Dedifferentiated amniotic fluid mesenchymal stem cell (primary cell): ENCODE data around the gene PLEKHA8.
"Not testable (repeated sequence)": the region's sequence is repeated elsewhere in the genome, so short reads cannot be mapped to it uniquely, and the experiment has no call there.

Experiments
- DNase-seq: peaks from one replicate; pipeline ENCODE4 v3.0.0-alpha.2; 2016; ENCODE audit errors: extremely low spot score

Gene PLEKHA8

GRCh38 chr7:30023524-30023923 is 4.7 kb upstream of the PLEKHA8 start:
- no peak for DNase-seq

- DNase-seq = peak; percentile 99
These were observed 1.8 kb upstream of the PLEKHA8 start, which contains the start of gene FKBP14 for GRCh38 chr7:30026229-30027064. Gene FKBP14, minus strand, starts transcription at chr7:30026702. Its CDS starts 194 bp downstream, at chr7:30026508.

DNA sequence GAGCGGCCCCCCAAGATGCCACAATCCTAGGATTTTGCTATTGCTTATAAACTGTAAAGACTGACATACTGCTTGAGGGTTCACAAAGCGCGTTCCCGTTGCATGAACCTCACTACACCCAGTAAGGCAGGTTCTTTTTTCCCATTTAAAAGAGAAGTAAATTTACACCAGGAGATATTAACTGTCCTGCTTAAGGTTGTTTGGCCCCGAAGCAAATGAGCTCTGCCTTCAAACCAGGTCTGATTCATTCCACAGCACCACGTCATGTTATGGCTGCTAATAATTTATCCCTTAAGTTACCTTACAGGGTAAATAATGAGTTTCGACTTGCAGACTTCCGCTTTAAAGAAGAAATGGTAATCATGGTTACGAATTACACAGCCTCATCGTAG is 1.2 kb upstream of the PLEKHA8 start:
- DNase-seq = peak; percentile 25

DNA sequence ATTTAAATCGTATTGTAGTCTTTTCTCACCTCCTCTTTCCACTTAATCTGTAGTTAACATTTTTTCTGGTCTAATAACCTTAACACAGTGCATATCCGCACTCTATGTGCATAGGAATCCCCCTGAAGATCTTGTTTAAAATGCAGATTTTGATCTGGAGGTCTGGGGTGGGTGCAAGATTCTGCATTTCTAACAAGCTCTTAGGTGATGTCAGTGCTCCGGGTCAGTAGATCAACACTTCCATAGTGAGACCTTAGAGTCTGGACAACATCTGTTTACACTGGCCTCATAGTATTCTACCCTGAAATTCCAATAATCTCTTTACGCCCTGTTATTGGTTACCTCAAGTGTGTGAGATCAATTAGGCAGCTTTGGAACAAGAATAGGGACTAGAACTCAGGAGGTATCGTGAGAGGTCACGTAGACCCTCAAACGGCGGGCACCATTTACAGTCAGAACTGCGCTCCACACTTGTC is 434 bp upstream of the PLEKHA8 start:
- DNase-seq = no peak

- DNase-seq = no peak
These were observed 780 bp downstream of the PLEKHA8 start for GRCh38 chr7:30028749-30029635.

DNA sequence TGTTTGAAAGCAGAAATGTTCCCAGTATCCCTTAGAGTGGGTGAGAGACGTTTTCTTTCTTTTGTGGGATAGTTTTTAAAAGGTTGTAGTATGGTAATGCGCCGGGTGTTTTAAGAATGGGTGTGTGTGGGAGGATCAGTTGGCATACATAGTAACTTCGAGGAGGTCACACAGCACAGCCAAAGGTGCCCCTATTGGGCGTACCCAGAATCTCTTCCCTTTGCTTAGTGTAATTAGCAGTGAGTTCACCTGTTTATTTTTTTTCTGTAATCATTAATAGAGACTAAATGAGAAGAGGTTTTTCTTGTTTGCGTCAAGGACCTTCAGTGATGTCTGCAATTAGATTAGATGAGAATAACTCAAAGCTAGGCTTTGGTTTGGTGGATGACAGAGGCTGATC is 1.5 kb downstream of the PLEKHA8 start:
- no peak for DNase-seq

DNA sequence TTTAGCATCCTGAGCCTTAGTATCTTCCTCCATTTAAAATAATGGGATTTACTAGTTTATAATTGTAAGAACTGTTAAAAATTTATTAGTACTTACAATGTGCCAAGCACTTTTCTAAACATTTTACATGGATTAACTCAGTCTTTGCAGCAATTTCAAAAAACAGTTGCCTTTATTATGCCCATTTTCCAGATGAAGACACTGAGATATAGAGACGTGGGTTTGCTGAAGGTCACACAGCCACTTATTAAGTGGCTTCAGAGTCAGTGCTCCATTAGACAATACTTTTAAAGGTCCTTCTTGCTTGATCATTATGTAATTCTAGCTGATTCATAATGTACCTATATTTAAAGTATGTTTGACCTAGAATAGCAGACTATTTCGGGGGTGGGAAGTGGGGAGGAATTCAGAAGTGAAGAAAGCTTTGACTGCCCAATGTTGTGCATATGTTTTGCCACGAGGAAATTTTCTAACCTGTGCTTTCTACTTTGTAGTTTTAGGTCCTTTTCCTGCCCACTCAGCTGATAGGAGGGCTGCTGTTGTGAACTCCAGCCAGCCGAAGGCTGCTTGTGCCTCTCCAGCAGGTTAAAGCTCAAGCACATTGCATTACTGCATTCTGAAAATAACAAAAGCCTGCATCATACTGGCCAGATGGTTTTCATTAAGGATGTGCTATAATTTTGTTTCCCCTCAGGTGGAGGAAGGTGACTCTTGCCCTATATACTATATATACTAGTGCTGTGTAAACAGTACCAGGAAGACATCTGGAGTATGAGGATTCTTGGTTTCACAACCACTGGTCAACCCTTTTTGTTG is 4.3 kb downstream of the PLEKHA8 start:
- peak; percentile 45 for DNase-seq

DNA sequence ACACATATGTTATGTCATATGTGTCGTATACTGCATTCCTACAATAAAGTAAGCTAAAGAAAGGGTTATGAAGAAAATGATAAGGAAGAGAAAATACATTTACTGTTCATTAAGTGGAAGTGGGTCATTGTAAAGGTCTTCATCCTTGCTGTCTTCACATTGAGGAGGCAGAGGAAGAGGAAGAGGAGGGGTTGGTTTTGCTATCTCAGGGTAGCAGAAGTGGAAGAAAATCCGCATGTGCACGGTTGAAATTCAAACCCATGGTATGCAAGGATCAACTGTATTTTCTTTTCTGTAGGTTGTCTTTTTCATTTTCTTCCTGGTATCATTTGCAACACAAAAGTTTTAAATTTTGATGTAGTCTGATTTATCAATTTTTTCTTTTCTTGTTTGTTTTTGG is 6.3 kb downstream of the PLEKHA8 start:
- DNase-seq = no peak

DNA sequence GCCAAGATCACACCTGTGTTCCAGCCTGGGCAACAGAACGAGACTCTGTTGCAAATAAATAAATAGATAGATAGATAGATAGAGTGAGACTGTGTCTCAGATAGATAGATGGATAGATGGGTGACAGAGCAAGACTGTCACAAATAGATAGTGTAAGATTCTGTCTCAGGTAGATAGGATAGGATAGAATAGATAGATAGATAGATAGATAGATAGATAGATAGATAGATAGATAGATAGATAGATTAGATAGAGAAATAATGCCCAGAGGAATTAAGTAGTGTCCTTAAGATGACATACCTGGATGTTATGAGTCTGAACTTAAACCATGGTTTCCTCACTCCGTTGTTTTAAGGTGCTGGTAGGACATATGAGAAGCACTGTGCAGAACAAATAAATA is 8.0 kb downstream of the PLEKHA8 start:
- no peak for DNase-seq

DNA sequence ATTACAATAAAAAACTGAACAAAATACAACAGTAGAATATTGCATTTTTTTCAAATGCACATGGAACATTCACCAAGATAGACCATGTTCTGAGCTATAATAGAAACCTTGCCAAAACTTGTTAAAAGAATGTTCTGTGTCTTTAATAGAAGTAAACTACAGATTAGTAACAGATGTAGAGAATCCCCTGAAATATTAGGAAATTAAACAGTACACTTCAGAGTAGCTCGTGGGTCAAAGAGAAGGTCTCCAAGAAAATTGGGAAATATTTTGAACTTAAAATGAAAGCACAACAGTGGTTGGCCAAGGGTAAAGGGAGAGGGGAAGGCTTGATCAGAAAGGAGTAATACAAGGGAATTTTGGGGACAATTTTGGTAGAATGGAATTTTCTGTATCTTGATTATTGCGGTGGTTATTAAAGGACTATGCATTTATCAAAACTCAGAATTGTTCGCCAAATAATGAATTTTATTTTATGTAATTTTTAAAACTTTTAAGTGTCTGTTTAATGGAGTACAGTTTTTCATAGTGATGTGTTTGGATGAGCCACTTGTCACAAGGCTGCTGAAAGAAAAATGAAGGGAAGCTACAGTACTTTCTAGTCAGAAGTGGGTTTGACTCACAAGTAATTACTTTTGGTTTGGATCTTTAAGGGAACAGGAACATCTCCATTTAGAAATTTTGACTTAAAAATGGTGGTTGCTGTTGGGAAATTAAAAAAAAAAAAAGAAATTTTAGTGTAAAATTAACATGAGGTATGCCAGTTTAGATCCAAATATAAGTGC is 10.2 kb downstream of the PLEKHA8 start:
- peak; percentile 62 for DNase-seq

DNA sequence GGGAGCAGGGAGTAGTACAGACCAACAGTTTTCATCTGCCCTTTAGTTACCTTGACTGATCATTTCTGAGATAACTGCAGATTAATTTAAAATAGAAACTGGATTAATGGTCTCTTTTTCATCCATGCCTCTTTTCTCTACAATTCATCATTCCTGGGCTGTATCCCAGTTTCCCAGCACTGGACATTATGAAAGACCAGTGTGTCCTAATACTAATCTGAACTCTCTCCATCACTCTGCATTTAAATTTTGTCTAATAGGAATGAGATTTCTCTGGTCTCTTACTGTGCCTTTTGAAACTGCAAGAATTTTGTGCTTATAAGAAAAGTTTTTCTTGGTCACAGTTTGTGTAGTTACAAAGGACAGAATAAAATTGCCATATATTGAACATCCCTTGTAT is 12.7 kb downstream of the PLEKHA8 start:
- DNase-seq = no peak

- DNase-seq = peak; percentile 40
These were observed 13.5 kb downstream of the PLEKHA8 start for GRCh38 chr7:30041526-30042269.

GRCh38 chr7:30046127-30046770 is 18.0 kb downstream of the PLEKHA8 start:
- DNase-seq = no peak

GRCh38 chr7:30047124-30047523 is 18.9 kb downstream of the PLEKHA8 start:
- no peak for DNase-seq

DNA sequence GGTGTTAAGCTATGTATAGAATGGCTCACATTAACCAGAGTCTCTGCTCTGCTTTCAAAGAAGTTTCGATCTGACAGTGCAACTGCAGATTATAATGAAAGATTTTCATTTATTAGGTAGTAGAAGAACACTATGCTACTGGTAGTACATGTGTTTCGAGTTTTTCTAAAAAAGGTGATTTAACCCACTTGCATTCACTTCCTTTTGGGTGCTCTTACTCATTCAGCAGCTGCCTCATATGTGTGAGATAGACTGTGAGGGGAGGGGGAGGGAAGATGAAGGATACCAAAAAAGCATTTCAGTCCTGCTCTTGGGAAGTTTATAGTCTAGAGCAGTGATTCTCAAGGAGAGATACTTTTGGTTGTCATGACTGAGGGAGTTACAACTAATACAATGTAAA is 20.4 kb downstream of the PLEKHA8 start:
- no peak for DNase-seq

GRCh38 chr7:30049173-30049572 is 21.0 kb downstream of the PLEKHA8 start:
- no peak for DNase-seq

GRCh38 chr7:30053068-30053467 is 24.9 kb downstream of the PLEKHA8 start:
- DNase-seq = no peak

DNA sequence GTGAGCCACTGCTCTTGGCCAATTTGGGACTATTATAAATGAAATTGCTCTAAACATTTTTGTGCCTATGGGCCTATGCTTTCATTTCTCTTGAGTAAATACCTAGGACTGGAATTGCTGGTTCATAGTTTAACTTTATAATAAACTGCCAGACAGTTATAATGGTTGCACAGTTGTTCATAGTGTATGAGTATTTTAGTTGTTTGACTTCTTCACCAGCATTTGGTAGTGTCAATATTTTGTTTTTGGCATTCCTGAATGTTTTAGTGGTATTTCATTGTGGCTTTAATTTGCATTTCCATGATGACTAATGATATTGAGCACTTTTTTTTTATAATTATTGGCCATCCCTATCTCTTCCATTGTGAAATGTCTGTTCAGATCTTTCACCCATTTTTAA is 29.5 kb downstream of the PLEKHA8 start:
- DNase-seq = no peak

GRCh38 chr7:30061786-30062185 is 33.6 kb downstream of the PLEKHA8 start:
- DNase-seq = not testable (repeated sequence)

DNA sequence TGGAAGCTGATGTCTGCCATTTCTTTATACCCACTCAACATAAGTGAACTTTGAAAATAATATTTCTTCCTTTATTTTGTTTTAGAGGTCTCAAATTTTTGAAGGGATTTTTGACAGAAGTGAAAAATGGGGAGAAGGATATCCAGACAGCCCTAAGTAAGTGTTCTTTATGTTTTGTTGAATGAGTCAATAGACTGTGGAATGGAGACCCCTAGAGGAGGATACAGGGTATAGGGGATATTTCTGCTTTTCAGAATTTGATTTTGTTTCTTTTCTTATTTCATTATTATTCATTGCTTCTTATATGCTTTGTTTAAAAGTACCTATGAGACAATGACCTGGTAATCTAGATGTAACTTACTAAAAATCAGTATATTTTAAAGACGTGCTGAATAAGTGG is 34.4 kb downstream of the PLEKHA8 start:
- DNase-seq = peak; percentile 34
